Measurements from ENCODE around the gene ZNF155.

ZNF155 gene

GRCh38 chr19:44003461-44004009 lies 19.5 kb downstream of the ZNF155 start:
- DNase-seq (ENCODE audit: low read depth), result no peak

GRCh38 chr19:44005973-44006372 lies 22.0 kb downstream of the ZNF155 start:
- DNase-seq (ENCODE audit: low read depth), result no peak

GRCh38 chr19:44007473-44007872 lies 23.5 kb downstream of the ZNF155 start:
- DNase-seq (ENCODE audit: low read depth), result no peak

GRCh38 chr19:44010468-44010867 lies 26.5 kb downstream of the ZNF155 start:
- no peak for DNase-seq (ENCODE audit: low read depth)

- no peak for DNase-seq (ENCODE audit: low read depth)
Measured at GRCh38 chr19:44019498-44019897, 35.5 kb downstream of the ZNF155 start.

GRCh38 chr19:44021221-44021620 lies 37.2 kb downstream of the ZNF155 start:
- no peak for DNase-seq (ENCODE audit: low read depth)

- DNase-seq (ENCODE audit: low read depth), result no peak
Measured at GRCh38 chr19:44024900-44025216, 40.9 kb downstream of the ZNF155 start.

GRCh38 chr19:44025217-44025936 lies 41.4 kb downstream of the ZNF155 start, which contains the start of gene ZNF222:
ZNF222 (plus strand) TSS chr19:44025379; CDS start chr19:44025437, 58 bp downstream.
- DNase-seq (ENCODE audit: low read depth), result peak; percentile 53

GRCh38 chr19:44026622-44027021 lies 42.6 kb downstream of the ZNF155 start:
- DNase-seq (ENCODE audit: low read depth), result no peak

- no peak for DNase-seq (ENCODE audit: low read depth)
Measured at GRCh38 chr19:44032001-44032610, 48.1 kb downstream of the ZNF155 start.

- no peak for DNase-seq (ENCODE audit: low read depth)
Measured at GRCh38 chr19:44042147-44042546, 58.2 kb downstream of the ZNF155 start.

All from stimulated activated CD8-positive, alpha-beta memory T cell treated with anti-CD3 and anti-CD28 coated beads, Interleukin-15, amount 100 ng/mL, for 1 hour (primary cell).